Endothelial cell of umbilical vein (primary cell): Measurements from ENCODE around the gene PRSS36.

Source experiments
- EZH2 ChIP-seq: IDR thresholded peaks from 2 replicates; pipeline ENCODE4 v1.6.1; 2012; ENCODE audit warnings: borderline replicate concordance, low read depth, mild to moderate bottlenecking, moderate library complexity, low read length, inconsistent platforms; ENCODE audit not compliant: severe bottlenecking
- FOS ChIP-seq: IDR thresholded peaks from 2 replicates; pipeline ENCODE4 v1.6.1; 2011; ENCODE audit warnings: mild to moderate bottlenecking, low read length, moderate library complexity, borderline replicate concordance; ENCODE audit not compliant: insufficient read depth
- MYC ChIP-seq: IDR thresholded peaks from one replicate; pipeline ENCODE4 v1.6.1; 2011; ENCODE audit warnings: mild to moderate bottlenecking, low read depth, low read length
- POLR2A ChIP-seq: IDR thresholded peaks from 2 replicates; pipeline ENCODE4 v1.6.1; 2012; ENCODE audit warnings: low read depth, mild to moderate bottlenecking, control low read depth, low read length
- POLR2AphosphoS5 ChIP-seq: IDR thresholded peaks from 2 replicates; pipeline ENCODE4 v1.6.1; 2012; ENCODE audit warnings: low read depth, mild to moderate bottlenecking, control low read depth, low read length, moderate library complexity; ENCODE audit not compliant: insufficient read depth
- TF ChIP-seq, protein P1 (sequence below), 2 donors: IDR thresholded peaks; 1 replicate in 1 of 2; 2 replicates in 1 of 2; pipeline ENCODE4 v1.5.1; 2011; ENCODE audit warnings: low read length in 2 of 2, mild to moderate bottlenecking in 2 of 2, moderate library complexity in 2 of 2, control low read depth in 1 of 2, inconsistent platforms in 1 of 2, low read depth in 1 of 2; ENCODE audit not compliant: insufficient read depth in 1 of 2; ENCODE audit errors: extremely low read depth in 1 of 2
- TF ChIP-seq, protein P2 (sequence below): IDR thresholded peaks from 2 replicates; pipeline ENCODE4 v1.6.1; 2011; ENCODE audit not compliant: insufficient read depth, insufficient read length

DNA sequence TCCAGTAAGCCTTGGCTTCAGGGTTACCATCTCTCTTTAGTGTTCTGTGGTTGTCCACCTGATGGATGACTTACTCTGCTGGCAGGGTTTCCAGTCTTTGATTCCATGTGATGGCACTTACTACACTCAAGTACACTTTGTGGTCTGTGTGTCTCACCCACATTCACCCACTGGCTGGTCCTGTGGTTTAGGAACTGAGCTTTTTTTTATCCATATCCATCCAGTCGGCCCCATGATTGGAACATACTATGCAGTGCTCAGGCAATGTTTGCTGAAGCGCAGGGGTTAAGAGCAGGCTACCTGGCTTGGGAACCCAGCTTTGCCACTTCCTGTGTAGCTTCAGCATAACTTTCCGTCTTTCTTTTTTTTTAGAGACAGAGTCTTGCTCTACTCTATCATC is 27.3 kb upstream of the PRSS36 start:
- TF ChIP-seq, protein P1, sequence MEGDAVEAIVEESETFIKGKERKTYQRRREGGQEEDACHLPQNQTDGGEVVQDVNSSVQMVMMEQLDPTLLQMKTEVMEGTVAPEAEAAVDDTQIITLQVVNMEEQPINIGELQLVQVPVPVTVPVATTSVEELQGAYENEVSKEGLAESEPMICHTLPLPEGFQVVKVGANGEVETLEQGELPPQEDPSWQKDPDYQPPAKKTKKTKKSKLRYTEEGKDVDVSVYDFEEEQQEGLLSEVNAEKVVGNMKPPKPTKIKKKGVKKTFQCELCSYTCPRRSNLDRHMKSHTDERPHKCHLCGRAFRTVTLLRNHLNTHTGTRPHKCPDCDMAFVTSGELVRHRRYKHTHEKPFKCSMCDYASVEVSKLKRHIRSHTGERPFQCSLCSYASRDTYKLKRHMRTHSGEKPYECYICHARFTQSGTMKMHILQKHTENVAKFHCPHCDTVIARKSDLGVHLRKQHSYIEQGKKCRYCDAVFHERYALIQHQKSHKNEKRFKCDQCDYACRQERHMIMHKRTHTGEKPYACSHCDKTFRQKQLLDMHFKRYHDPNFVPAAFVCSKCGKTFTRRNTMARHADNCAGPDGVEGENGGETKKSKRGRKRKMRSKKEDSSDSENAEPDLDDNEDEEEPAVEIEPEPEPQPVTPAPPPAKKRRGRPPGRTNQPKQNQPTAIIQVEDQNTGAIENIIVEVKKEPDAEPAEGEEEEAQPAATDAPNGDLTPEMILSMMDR (IDR thresholded peaks at IDR 0.05; ENCODE audit: extremely low read depth in 1 of 2, insufficient read depth in 1 of 2, low read depth in 1 of 2, low read length in 2 of 2) = no peak
- TF ChIP-seq EZH2 (no peak), POLR2A (no peak), POLR2AphosphoS5 (no peak), FOS (no peak), MYC (no peak)
- TF ChIP-seq, protein P2, sequence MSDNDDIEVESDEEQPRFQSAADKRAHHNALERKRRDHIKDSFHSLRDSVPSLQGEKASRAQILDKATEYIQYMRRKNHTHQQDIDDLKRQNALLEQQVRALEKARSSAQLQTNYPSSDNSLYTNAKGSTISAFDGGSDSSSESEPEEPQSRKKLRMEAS = no peak
